Natural killer cell (primary cell): ENCODE results near the gene NHSL2. TPM values are rescaled to one million over a fixed set of nuclear protein-coding genes. Genes with fewer than 3 reads are reported as not detected.

ENCODE experiments used
- ATAC-seq, 3 donors: fragments of 150-1000 bp in 2 of 3; fragments of 200-7000 bp in 1 of 3; cut with Tn5 transposase; 1 replicate in 1 of 3; 2 replicates in 2 of 3; pipeline ENCODE4 v1.10.0; 2021; ENCODE audit warnings: mild to moderate bottlenecking in 2 of 3, moderate library complexity in 2 of 3
- DNase-seq, 2 donors: peaks; one replicate each; pipeline versions ENCODE4 v3.0.0 to v3.0.0-alpha.2; 2013 to 2021; ENCODE audit warnings: mixed read lengths in 1 of 2
- H3K27ac ChIP-seq: one replicate; pipeline ENCODE4 v1.5.1; 2013; ENCODE audit warnings: mild to moderate bottlenecking, low read length
- H3K27me3 ChIP-seq: one replicate; pipeline ENCODE4 v1.6.1; 2013; ENCODE audit warnings: low read length; ENCODE audit not compliant: control insufficient read depth, insufficient read depth
- H3K36me3 ChIP-seq: one replicate; pipeline ENCODE4 v1.6.1; 2013; ENCODE audit warnings: low read length; ENCODE audit not compliant: control insufficient read depth, insufficient read depth
- H3K4me1 ChIP-seq: one replicate; pipeline ENCODE4 v1.6.1; 2013; ENCODE audit warnings: low read length; ENCODE audit not compliant: control insufficient read depth, insufficient read depth
- H3K4me3 ChIP-seq: one replicate; pipeline ENCODE4 v1.5.1; 2013; ENCODE audit warnings: low read length
- H3K9me3 ChIP-seq: one replicate; pipeline ENCODE4 v1.6.1; 2013; ENCODE audit warnings: low read length; ENCODE audit not compliant: control insufficient read depth, insufficient read depth
- H3K27ac Mint-ChIP-seq, 2 donors: one replicate each; pipeline ENCODE4 v1.8.0; 2022; ENCODE audit warnings: mild to moderate bottlenecking in 2 of 2, mixed read lengths in 2 of 2, moderate library complexity in 1 of 2
- H3K27me3 Mint-ChIP-seq, 2 donors: one replicate each; pipeline ENCODE4 v1.8.0; 2022; ENCODE audit warnings: low read depth in 2 of 2, mixed read lengths in 2 of 2
- H3K36me3 Mint-ChIP-seq: one replicate; pipeline ENCODE4 v1.8.0; 2022; ENCODE audit warnings: mixed read lengths
- H3K4me1 Mint-ChIP-seq, 2 donors: one replicate each; pipeline ENCODE4 v1.8.0; 2022; ENCODE audit warnings: mixed read lengths in 2 of 2
- H3K4me3 Mint-ChIP-seq: one replicate; pipeline ENCODE4 v1.8.0; 2022; ENCODE audit warnings: mild to moderate bottlenecking, moderate library complexity, mixed read lengths
- H3K9me3 Mint-ChIP-seq, 2 donors: one replicate each; pipeline ENCODE4 v1.8.0; 2022; ENCODE audit warnings: mixed read lengths in 2 of 2
- WGBS: methylation state at CpG from one replicate; pipeline ENCODE4 v1.1.7; 2013; ENCODE audit warnings: missing lambda C conversion rate; ENCODE audit not compliant: insufficient coverage; 5-methylcytosine and 5-hydroxymethylcytosine counted together
- intact Hi-C: fragments of 100-400 bp; cut with micrococcal nuclease; formaldehyde crosslinking; loops from one replicate; pipeline ENCODE4 v1.14.2; 2022
- total RNA-seq, 4 donors: library from RNA; stranded (reverse); fragments of 120-200 nt in 1 of 4; gene quantifications; one replicate each; pipeline versions ENCODE4 v1.2.3 to v1.2.4, GENCODE V29; 2013 to 2022
- TF ChIP-seq, protein P1 (sequence below): fragments of 200-600 bp; IDR thresholded peaks from one replicate; pipeline ENCODE4 v1.8.0; 2022; ENCODE audit warnings: antibody characterized with exemption

NHSL2 gene
- total RNA-seq, 3 donors from 2014 or later (not counting 1 experiment from before 2014, with no cell fraction given) = 15.0 to 32.5 (median 30.8) TPM

- H3K27ac Mint-ChIP-seq = peak overlapping the region; percentile 83 to 88
- 20% methylated on average over 1 of the region's 6 CpGs for WGBS
- Histone ChIP-seq H3K27me3 (no peaks in the 10 kb centered on the region), H3K4me1 (peaks cover 84% of the 10 kb centered on the region), H3K4me3 (no peak overlapping the region), H3K9me3 (no peaks in the 10 kb centered on the region), H3K36me3 (peaks cover 7% of the 10 kb centered on the region), H3K27ac (peak overlapping the region; percentile 90)
- intact Hi-C loops = loop anchor here (1.0 kb wide), 1 partner anchor 16 kb away; no protein-coding TSS in a partner anchor
- no peaks in the 10 kb centered on the region for H3K9me3 Mint-ChIP-seq
- ATAC-seq (peak; percentile 58 to 77 (median 71)), DNase-seq (peak; percentile 43 to 90)
- H3K4me1 Mint-ChIP-seq = peaks cover 44 to 74% of the 10 kb centered on the region in 2 donors
- peak overlapping the region; percentile 76 for H3K4me3 Mint-ChIP-seq
- TF ChIP-seq, protein P1, sequence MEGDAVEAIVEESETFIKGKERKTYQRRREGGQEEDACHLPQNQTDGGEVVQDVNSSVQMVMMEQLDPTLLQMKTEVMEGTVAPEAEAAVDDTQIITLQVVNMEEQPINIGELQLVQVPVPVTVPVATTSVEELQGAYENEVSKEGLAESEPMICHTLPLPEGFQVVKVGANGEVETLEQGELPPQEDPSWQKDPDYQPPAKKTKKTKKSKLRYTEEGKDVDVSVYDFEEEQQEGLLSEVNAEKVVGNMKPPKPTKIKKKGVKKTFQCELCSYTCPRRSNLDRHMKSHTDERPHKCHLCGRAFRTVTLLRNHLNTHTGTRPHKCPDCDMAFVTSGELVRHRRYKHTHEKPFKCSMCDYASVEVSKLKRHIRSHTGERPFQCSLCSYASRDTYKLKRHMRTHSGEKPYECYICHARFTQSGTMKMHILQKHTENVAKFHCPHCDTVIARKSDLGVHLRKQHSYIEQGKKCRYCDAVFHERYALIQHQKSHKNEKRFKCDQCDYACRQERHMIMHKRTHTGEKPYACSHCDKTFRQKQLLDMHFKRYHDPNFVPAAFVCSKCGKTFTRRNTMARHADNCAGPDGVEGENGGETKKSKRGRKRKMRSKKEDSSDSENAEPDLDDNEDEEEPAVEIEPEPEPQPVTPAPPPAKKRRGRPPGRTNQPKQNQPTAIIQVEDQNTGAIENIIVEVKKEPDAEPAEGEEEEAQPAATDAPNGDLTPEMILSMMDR = peak; percentile 14
- H3K27me3 Mint-ChIP-seq = peaks cover 0 to 14% of the 10 kb centered on the region in 2 donors
- H3K36me3 Mint-ChIP-seq = no peaks in the 10 kb centered on the region
Measured at GRCh38 chrX:72105436-72105835, 194.8 kb downstream of the NHSL2 start.

- H3K4me1 Mint-ChIP-seq = peaks cover 36 to 55% of the 10 kb centered on the region in 2 donors
- peak in 2 of 3 donors; percentile 18 to 39 for ATAC-seq
- 63% methylated on average over 6 of the region's 6 CpGs for WGBS
Measured at GRCh38 chrX:72107320-72107719, 196.7 kb downstream of the NHSL2 start.

DNA sequence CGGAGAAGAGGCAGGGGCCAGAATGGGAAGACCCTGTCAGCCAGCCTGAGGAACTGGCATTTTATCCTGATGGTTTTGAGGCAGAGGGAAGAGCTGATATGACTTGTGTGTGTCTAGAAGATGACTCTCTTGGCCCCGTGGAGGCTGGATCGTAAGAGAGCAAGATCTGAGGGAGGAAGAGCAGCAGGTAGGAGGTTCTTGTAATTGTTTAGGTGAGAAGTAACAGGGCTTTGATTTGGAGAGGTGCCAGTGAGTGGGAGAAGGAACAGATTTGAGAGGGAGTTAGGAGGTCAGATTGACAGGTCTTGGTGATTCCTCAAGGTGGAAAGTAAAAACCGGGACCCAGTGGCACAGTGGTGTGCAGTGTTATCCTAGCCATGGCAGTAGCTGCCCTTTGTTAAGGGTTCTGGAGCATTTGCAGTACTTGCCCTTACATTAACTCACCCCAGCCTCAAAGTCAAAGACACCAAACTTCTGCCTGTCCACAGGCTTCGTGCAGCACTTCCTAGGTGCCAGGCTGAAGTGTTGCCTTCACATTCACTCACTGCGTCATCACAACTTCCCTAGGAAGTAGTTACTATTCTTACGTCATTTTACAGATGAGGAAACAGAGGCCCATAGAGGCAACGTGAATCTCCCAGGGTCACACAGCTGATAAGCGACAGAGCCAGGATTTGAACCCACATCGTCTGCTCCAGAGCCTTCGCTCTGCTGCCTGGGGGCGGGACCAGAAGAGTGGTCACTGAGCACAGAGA is 197.4 kb downstream of the NHSL2 start:
- no peak overlapping the region for H3K4me3 ChIP-seq
- DNase-seq = no peak
- H3K4me1 Mint-ChIP-seq = peaks cover 36 to 51% of the 10 kb centered on the region in 2 donors
- 90% methylated on average over 12 of the region's 12 CpGs for WGBS
- H3K9me3 Mint-ChIP-seq = no peaks in the 10 kb centered on the region
- H3K36me3 ChIP-seq = peaks cover 7% of the 10 kb centered on the region
- no peaks in the 10 kb centered on the region for H3K27me3 ChIP-seq
- peak in 1 of 3 donors; percentile 11 for ATAC-seq
- H3K27me3 Mint-ChIP-seq = peaks cover 3 to 14% of the 10 kb centered on the region in 2 donors
- H3K4me3 Mint-ChIP-seq = no peak overlapping the region
- peak overlapping the region; percentile 50 for H3K27ac ChIP-seq
- intact Hi-C loops = no loop called here
- peak overlapping the region; percentile 68 to 82 for H3K27ac Mint-ChIP-seq
- no peaks in the 10 kb centered on the region for H3K9me3 ChIP-seq
- no peaks in the 10 kb centered on the region for H3K36me3 Mint-ChIP-seq
- TF ChIP-seq, protein P1 = no peak
- H3K4me1 ChIP-seq = peaks cover 71% of the 10 kb centered on the region

More at GRCh38 chrX:72107320-72107719, 196.7 kb downstream of the NHSL2 start:
- no peaks in the 10 kb centered on the region for H3K36me3 Mint-ChIP-seq
- peak in 1 of 2 donors; percentile 50 for DNase-seq
- H3K4me3 ChIP-seq = no peak overlapping the region
- peaks cover 7% of the 10 kb centered on the region for H3K36me3 ChIP-seq
- H3K27me3 Mint-ChIP-seq = peaks cover 3 to 14% of the 10 kb centered on the region in 2 donors
- peaks cover 75% of the 10 kb centered on the region for H3K4me1 ChIP-seq
- H3K9me3 ChIP-seq = no peaks in the 10 kb centered on the region
- TF ChIP-seq, protein P1 = no peak
- no peaks in the 10 kb centered on the region for H3K27me3 ChIP-seq
- H3K4me3 Mint-ChIP-seq = peak overlapping the region; percentile 38
- H3K27ac Mint-ChIP-seq = peak overlapping the region; percentile 68 to 82
- peak overlapping the region; percentile 50 for H3K27ac ChIP-seq
- intact Hi-C loops = no loop called here
- no peaks in the 10 kb centered on the region for H3K9me3 Mint-ChIP-seq
